SU-DHL-6 (cell line): ENCODE results near the gene DHRS12.

Source experiments
- H2AFZ ChIP-seq: fragments of 200-600 bp; sonication (generic); 2 replicates; pipeline ENCODE4 v1.6.1; 2014; ENCODE audit warnings: low read depth, mild to moderate bottlenecking, moderate library complexity, mixed read lengths, antibody characterized with exemption, low read length; ENCODE audit not compliant: severe bottlenecking
- H3F3A ChIP-seq: fragments of 200-600 bp; shearing (Covaris generic); 2 replicates; pipeline ENCODE4 v1.6.0; 2016; ENCODE audit warnings: antibody characterized with exemption, mild to moderate bottlenecking; ENCODE audit not compliant: insufficient read depth
- H3K27ac ChIP-seq: fragments of 200-600 bp; sonication (generic); 2 replicates; pipeline ENCODE4 v1.5.1; 2016; ENCODE audit warnings: low read depth, mild to moderate bottlenecking, low read length, moderate library complexity, mixed read lengths
- H3K27me3 ChIP-seq: fragments of 200-600 bp; sonication (generic), shearing (Covaris generic); 2 replicates; pipeline ENCODE4 v1.6.0; 2014; ENCODE audit warnings: mild to moderate bottlenecking, low read length
- H3K36me3 ChIP-seq: fragments of 200-600 bp; sonication (generic); 2 replicates; pipeline ENCODE4 v1.6.1; 2014; ENCODE audit warnings: mild to moderate bottlenecking, low read length, mixed read lengths
- H3K4me2 ChIP-seq: fragments of 300-600, 200-600 bp; shearing (Covaris generic), sonication (generic); 2 replicates; pipeline ENCODE4 v1.6.0; 2014; ENCODE audit warnings: low read length, low read depth, mild to moderate bottlenecking; ENCODE audit not compliant: poor library complexity, severe bottlenecking
- H3K4me3 ChIP-seq: fragments of 200-600 bp; sonication (generic); 2 replicates; pipeline ENCODE4 v1.5.1; 2014; ENCODE audit warnings: antibody characterized with exemption, low read length, mild to moderate bottlenecking, mixed read lengths; ENCODE audit not compliant: insufficient read depth, poor library complexity, severe bottlenecking
- H3K79me2 ChIP-seq: fragments of 200-600 bp; sonication (generic); 2 replicates; pipeline ENCODE4 v1.6.1; 2014; ENCODE audit warnings: mild to moderate bottlenecking, low read length, moderate library complexity; ENCODE audit not compliant: insufficient read depth
- H3K9ac ChIP-seq: fragments of 200-600 bp; sonication (generic); 2 replicates; pipeline ENCODE4 v1.7.0; 2014; ENCODE audit warnings: mild to moderate bottlenecking, low read length
- H3K9me2 ChIP-seq: fragments of 200-600 bp; sonication (generic); replicated peaks from 2 replicates; pipeline ENCODE4 v1.6.1; 2014; ENCODE audit warnings: low read length; ENCODE audit not compliant: insufficient read depth
- H3K9me3 ChIP-seq: fragments of 200-600 bp; sonication (generic); 2 replicates; pipeline ENCODE4 v1.6.1; 2014; ENCODE audit warnings: low read length, mixed read lengths; ENCODE audit not compliant: insufficient read depth
- H4K20me1 ChIP-seq: fragments of 200-600 bp; sonication (generic); 2 replicates; pipeline ENCODE4 v1.6.1; 2014; ENCODE audit warnings: low read depth, mild to moderate bottlenecking, antibody characterized with exemption, low read length, moderate library complexity, mixed read lengths
- CTCF ChIP-seq: fragments of 200-600 bp; sonication (generic); IDR thresholded peaks from one replicate; pipeline ENCODE4 v1.5.1; 2017; ENCODE audit warnings: antibody characterized with exemption, mild to moderate bottlenecking, low read length, moderate library complexity; ENCODE audit not compliant: insufficient read depth, poor library complexity, severe bottlenecking
- EZH2phosphoT487 ChIP-seq: fragments of 200-600 bp; sonication (generic), shearing (Covaris generic); conservative IDR thresholded peaks from 2 replicates; pipeline ENCODE4 v1.6.1; 2018; ENCODE audit warnings: mild to moderate bottlenecking, antibody characterized with exemption, low read length, moderate library complexity, mixed read lengths

Gene DHRS12

GRCh38 chr13:51758691-51759090 is 45.3 kb downstream of the DHRS12 start:
- Histone ChIP-seq H3K9me2 (no peaks in the 10 kb centered on the region), H3K4me3 (no peak overlapping the region), H3K36me3 (no peaks in the 10 kb centered on the region), H4K20me1 (no peaks in the 10 kb centered on the region), H3K4me2 (no peak overlapping the region), H3K27ac (no peak overlapping the region), H3K79me2 (no peaks in the 10 kb centered on the region), H3K9ac (no peak overlapping the region), H3K9me3 (no peaks in the 10 kb centered on the region), H2AFZ (no peak overlapping the region), H3F3A (no peaks in the 10 kb centered on the region), H3K27me3 (no peaks in the 10 kb centered on the region)
- TF ChIP-seq EZH2phosphoT487 (no peak), CTCF (no peak)

- no peaks in the 10 kb centered on the region for H4K20me1 ChIP-seq
- H3K4me3 ChIP-seq: no peak overlapping the region
- no peaks in the 10 kb centered on the region for H3K9me2 ChIP-seq
- no peak overlapping the region for H3K27ac ChIP-seq
- no peaks in the 10 kb centered on the region for H3K36me3 ChIP-seq
- no peaks in the 10 kb centered on the region for H3F3A ChIP-seq
- no peak overlapping the region for H2AFZ ChIP-seq
- H3K79me2 ChIP-seq: no peaks in the 10 kb centered on the region
- H3K9me3 ChIP-seq: no peaks in the 10 kb centered on the region
- H3K4me2 ChIP-seq: no peak overlapping the region
- TF ChIP-seq CTCF: no peak
- TF ChIP-seq EZH2phosphoT487: no peak
- H3K9ac ChIP-seq: no peak overlapping the region
- no peaks in the 10 kb centered on the region for H3K27me3 ChIP-seq
Observed at GRCh38 chr13:51756651-51757050, 47.3 kb downstream of the DHRS12 start.

- H3K4me2 ChIP-seq: no peak overlapping the region
- H3K36me3 ChIP-seq: peaks cover 2% of the 10 kb centered on the region; the same call in 1 of the 2 replicates
Observed at GRCh38 chr13:51747438-51748434, 56.2 kb downstream of the DHRS12 start.

More at GRCh38 chr13:51747438-51748434, 56.2 kb downstream of the DHRS12 start:
- no peaks in the 10 kb centered on the region for H3K27me3 ChIP-seq
- H4K20me1 ChIP-seq: no peaks in the 10 kb centered on the region
- no peak for TF ChIP-seq EZH2phosphoT487
- no peak for TF ChIP-seq CTCF
- H3K4me3 ChIP-seq: no peak overlapping the region
- H3K27ac ChIP-seq: no peak overlapping the region
- H3K9me3 ChIP-seq: peaks cover 3% of the 10 kb centered on the region; the same call in 1 of the 2 replicates
- no peaks in the 10 kb centered on the region for H3K79me2 ChIP-seq
- H3K9me2 ChIP-seq: no peaks in the 10 kb centered on the region
- no peak overlapping the region for H3K9ac ChIP-seq
- no peaks in the 10 kb centered on the region for H3F3A ChIP-seq
- H2AFZ ChIP-seq: no peak overlapping the region
